NCI-H748 treated with DMSO at 0.1 percent for 48 hours (cell line): Measurements from ENCODE around the gene DNAJA3.
"Not testable (repeated sequence)": the region's sequence is repeated elsewhere in the genome, so short reads cannot be mapped to it uniquely, and the experiment has no call there.

Experiments used
- DNase-seq: peaks from one replicate; lab custom pipeline; 2025; lab: John Stamatoyannopoulos, UW

The DNAJA3 gene

DNA sequence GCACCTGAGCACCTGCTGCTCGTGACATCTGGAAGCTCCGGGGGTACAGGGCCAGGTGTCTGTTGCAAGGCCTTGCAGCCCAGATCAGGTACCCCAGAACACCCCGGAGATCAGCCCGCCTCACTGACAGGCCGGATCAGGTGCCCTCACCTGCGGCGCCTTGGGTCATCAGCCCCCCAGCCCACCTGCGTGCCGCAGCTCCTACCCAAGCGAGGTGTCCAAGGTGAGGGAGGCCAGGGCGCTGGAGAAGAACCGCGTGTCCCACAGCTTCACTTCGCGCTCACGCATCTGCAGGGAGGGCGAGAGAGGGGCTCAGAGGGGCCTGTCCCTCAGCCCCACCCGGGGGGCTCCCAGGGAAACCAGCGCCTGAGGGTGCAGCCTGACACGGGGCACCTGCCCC lies 37.9 kb upstream of the DNAJA3 start:
- DNase-seq: no peak

DNA sequence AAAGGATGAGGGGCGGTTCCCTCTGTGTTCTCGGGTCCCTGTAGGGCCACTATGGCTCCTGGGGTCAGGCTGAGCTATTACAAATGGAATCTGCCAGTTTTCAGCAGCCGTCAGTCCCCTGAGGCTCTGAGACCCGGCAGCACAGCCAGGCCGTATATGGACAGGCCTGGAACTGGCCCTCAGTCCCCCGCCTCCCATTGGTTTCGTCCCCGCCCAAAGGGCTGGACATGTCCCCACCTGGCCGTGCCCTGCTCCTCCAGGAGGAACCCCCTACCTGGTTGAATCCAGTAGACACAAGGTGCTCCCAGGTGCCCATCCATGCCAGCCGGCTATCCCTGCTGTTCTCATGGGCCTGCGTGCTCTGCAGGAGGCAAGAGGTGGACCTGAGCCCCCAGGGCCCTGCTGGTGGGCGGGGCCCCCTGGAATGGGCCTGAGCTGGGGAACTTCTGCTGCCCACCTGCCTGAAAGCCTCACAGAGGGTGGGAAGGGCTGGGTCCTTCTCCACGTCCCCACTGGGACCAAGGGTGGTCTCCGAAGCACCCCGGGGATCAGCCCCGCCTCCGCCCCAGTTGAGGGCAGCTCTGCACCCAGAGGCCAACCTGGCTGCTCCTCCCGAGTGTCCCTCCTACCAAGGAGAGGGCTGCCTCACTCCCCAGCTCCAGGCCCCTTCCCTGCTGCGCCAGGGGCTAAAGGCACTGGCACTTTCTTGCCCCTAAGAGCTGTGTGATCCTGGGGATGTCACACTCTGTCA lies 37.2 kb upstream of the DNAJA3 start:
- no peak for DNase-seq

DNA sequence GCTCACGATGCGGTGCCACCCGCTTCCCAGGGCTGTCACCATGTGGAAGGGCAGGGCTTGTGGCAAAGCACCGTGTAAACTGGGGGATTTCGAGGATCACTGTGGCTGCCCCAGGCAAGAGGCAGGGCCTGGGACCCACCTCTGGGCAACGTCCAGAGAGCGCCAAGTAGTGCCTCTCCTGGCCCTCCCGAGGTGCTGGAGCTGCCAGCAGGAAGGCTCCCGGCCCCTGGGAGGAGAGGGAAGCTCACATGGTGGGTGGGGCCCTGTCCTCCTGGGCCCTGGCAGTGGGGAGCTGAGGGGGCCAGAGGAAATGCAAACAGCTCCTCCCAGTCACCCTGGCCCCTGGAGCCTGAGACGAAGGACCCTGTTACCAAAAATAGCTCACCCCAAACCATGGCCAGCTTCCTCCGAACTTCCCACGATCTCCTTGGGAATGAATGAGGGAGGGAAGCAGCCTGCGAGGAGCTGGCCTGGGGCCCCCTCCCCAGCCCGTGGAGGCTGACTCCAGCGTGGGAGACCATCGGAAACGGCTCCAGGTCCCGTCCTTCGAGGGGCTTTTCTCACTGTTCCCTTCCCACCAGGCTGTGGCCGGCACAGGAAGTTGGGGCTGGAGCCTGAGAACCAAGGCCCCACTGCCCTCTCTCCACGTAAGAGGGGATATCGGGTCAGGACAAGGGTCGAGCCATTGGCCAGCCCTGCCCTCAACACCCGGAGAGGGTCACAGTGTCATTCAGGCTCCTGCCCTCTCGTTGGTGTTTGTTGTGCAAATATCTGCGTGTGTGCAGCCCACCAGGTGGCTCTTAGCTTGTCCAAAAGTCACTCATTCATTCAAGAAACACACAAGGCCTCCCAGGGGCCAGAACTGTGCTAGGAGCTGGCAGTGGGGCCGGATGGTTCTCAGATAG lies 36.4 kb upstream of the DNAJA3 start:
- DNase-seq: no peak

DNA sequence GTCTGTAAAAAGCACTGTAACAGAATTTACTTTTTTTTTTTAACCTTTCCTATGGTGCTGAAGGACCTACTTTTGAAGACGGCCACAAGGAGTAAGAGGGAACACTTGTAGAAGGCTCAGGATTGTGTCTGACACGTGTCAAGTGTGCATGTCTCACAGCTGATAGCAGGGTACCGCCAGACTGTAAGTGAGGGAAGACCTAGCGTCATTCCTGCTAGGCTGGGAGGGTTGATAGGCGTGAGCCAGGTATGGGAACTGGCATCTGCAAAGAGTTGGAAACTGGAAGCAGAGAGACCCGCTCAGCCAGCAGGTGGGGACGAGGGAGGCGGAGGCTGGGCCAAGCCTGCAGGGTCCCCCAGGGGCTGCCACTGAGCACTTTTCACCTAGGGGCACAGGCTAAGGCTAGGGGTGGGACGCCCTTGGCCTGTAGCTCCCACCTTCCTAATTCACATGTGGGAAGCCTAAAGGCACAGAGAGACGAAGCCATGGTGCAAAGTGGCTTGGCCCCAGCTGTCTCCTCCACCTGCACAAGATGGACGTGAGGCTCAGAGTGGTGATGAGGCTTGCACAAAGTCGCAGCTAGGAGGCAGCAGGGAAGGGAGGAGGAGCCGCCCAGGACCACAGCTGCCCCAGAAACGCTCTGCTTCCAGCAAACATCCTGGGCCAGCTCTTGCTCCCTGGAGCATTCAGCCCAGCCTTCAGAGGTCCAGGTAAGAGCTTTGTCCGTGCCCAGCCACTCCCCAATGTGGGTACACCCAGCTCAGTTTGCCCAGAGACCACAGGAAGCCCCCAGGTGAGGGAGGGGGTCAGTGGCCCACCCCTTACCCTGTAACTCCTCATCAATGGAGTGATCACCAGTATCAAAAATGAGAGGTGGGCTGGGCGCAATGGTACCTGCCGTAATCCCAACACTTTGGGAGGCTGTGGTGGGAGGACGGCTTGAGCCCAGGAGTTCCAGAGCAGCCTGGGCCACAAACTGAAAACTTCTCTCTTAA lies 35.1 kb upstream of the DNAJA3 start:
- DNase-seq: no peak

DNA sequence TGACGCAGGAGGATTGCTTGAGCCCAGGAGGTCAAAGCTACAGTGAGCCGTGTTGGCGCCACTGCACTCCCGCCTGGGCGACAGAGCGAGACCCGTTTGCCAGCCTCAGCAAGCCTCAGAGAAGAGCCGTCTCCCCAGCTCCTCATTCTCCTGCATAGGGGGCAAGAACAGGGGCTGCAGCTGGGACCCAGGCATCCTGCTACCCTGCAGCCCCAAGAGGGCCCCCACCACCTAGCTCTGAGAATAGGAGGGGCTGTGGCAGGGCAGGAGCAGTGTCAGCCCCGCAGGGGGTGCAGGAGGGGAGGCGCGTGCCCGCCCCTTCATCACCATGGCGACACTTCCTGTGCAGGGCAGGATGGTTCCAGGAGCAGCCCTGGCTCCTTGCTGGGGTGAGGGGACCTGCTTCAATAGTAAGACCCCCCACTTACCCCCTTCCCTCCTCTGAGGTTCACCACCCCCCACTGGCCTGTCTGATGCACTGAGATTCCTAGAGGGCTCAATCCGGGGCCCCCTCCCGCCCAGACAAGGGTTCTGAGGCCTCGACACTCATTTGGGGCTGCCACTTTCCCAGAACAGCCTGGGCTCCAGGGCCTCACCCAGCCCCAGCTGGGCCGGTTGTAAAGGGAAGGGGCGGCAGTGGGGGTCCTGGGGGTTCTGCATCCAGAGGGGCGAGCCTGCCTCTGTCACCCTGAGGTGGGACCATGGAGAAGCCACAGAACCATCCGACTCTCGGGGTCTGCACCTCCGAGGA lies 33.9 kb upstream of the DNAJA3 start:
- no peak for DNase-seq

DNA sequence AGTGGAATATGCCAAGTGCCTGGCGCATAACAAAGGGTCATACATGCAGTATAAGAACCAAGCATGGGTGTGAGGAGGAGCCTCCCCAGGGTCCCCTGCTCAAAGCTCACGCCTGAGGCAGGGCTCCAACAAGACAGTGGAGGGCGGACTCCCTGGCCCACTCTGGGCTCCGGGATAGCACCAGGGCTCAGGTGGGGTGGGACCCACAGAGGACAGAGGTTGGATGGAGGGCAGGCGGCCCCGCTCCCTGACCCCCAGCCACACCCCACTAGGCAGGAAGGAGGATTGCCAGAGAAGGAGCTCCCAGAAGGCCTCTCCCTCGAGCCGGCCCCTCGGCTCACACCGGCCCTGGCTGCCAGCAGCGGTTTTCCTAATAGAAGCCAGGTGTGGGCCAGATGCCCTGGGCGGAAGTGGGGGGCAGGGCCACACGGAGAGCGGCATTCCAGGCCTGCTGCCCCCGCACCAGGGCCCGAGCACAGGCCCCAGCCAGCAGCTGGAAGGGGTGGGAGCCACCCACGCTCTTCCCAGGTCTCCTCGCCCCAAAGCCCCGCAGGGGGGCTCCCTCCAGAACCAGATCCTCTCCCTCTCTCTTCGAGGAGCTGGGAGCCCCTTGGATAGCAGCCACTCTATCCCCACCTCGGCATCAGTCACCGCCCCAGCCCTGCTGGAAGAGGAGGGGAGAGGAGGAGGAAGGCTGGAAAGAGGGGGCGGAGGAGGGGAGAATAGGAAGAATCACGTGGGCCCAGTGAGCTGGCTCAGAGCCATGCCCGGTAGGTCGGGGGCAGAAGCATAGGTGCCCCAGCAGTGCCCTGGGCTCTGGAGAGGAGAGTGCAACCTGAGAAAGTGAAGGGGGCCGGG lies 33.1 kb upstream of the DNAJA3 start:
- no peak for DNase-seq

DNA sequence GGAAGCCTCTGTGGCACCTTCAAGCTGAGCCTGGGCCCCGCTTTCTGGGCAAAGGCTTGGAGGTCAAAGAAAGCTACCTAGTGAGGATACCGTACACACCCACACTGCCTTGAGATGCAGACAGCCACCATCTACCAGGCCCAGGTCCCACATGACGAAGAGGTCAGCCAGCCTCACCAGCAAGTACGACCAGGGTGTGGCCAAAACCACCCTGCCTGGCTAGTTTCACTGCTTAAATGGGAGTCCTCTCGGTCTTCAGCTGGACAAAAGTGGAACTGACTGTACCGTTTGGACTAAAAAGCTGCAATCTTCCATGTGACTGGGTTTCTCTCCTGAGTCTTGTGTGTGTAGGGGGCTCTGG lies 32.4 kb upstream of the DNAJA3 start:
- no peak for DNase-seq

DNA sequence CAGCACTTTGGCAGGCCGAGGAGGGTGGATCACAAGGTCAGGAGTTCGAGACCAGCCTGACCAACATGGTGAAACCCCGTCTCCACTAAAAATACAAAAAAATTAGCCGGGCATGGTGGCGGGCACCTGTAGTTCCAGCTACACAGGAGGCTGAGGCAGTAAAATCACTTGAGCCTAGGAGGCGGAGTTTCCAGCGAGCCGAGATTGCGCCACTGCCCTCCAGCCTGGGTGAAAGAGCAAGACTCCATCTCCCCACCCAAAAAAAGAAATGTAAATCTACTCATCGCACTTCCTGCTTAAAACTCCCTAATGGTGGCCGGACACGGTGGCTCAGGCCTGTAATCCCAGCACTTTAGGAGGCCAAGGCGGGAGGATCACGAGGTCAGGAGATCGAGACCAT lies 31.8 kb upstream of the DNAJA3 start:
- not testable (repeated sequence) for DNase-seq

DNA sequence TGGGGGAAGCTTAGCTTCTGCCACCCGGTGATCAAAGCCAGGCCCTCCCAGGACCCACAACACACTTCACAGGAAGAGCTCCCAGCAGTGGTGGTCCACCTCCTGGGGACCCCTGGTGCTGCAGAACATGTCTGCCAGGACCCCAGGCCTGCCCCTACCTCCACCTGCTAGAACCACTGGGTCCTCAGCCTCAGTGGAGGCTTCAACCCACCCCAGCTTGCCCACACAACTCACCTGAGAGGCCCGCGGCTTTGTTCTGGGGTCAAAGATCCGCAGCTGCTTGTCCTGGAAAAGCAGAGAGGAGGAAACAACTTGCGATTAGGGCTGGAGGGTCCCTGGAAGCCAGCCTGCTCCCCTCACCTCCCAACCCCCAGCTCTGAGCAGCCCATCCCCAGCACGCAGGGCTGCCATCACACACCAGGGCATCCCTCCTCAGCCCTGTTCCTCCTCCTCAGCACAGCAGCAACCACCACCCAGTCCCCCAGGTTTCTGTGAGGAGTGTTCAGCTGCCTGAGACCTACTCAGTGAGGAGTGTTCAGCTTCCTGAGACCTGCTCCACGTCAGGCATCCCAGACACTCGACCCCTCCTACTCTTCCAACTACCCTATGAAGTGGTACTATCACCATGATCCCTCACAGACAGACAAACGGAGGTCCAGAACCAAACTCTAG lies 30.5 kb upstream of the DNAJA3 start:
- DNase-seq: no peak

DNA sequence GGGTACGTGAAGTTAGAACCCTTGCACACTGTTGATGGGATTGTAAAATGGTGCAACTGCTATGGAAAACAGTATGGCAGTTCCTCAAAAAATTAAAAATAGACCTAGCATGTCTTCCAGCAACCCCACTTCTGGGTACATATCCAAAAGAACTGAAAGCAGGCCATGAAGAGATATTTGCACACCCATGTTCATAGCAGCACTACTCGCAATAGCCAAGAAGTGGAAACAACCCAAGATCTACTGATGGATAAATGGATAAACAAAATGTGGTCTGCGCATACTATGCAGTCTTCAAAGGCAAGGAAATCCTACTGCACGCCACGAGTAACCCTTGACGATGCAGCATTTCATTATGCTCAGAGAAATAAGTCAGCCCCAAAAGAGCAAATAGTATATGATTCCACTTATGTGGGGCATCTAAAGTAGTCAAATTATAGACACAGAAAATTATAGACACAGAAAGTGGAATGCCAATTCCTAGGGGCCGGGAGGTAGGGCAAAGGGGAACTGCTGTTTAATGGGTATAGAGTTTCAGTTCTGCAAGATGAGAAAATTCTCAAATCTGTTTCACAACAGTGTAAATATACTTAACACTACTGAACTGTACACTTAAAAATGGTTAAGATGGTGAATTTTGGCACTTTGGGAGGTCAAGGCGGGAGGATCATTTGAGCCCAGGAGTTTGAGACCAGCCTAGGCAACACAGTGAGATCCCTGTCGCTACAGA lies 26.5 kb upstream of the DNAJA3 start:
- no peak for DNase-seq

DNA sequence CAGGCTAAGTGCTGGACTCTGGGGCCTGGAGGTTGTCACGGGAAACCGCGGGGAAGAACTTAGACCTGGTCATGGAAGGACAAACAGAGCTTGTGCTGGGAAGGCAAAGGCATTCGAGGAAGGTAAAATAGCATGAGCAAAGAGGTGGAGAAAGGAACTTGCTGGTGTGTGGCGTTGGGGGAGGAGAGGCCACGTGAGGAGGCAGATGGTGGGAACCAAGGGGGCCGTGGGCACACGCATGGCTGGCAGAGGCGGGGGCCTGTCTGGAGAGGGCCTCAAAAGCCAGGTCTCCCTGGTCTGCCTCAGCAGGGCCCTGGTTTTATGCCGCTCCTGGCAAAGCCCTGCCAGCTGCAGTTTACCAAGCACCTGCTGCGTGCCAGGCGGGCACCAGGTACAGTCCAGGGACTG lies 24.6 kb upstream of the DNAJA3 start:
- no peak for DNase-seq

DNA sequence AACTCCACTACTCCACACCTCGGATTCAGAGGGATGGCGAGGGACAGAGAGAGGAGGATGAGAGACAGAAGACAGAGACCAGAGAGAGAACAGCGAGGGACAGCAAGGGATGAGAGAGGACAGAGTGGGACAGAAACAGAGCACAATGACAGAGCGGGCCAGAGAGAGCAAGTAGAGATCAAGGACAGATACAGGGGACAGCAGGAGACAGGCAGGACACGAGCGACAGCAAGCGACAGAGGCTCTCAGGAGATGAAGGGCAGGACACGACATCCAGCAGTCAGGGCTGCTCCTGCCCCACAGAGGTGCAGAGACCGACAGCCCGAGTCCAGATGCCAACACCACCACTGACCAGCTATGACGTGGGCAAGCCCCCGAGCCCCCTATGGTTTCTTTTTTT lies 24.2 kb upstream of the DNAJA3 start:
- no peak for DNase-seq

DNA sequence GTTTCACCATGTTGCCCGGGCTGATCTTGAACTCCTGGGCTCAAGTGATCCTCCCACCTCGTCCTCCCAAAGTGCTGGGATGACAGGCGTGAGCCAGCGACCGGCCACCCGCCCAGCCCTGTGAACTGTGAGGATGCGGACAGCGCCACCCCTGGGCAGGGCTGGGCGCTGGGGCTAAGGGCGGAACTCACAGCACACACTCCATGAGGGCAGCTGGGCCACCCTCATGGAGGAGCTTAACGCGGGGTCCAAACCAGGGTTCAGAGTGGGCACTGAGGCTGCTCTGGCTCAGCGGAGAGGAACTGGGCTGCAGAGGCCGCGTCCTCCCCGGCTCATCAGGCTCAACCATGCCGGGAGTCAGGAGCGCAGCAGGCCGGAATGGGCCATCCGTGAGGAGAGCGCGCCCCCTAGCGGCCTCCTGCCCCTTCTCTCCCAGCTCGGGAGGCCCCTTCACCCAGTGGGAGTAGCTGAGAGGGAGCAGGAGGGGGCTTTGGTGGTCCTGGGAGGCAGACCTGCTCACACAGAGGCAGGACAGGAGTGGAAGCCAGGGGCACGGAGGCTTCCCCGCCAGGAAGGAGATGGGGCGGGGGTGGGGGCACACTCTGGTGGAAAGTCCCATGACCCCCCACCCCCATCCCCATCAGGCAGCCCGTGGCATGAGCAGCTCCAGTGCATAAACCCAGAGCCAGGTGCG lies 23.1 kb upstream of the DNAJA3 start:
- DNase-seq: peak; percentile 24

DNA sequence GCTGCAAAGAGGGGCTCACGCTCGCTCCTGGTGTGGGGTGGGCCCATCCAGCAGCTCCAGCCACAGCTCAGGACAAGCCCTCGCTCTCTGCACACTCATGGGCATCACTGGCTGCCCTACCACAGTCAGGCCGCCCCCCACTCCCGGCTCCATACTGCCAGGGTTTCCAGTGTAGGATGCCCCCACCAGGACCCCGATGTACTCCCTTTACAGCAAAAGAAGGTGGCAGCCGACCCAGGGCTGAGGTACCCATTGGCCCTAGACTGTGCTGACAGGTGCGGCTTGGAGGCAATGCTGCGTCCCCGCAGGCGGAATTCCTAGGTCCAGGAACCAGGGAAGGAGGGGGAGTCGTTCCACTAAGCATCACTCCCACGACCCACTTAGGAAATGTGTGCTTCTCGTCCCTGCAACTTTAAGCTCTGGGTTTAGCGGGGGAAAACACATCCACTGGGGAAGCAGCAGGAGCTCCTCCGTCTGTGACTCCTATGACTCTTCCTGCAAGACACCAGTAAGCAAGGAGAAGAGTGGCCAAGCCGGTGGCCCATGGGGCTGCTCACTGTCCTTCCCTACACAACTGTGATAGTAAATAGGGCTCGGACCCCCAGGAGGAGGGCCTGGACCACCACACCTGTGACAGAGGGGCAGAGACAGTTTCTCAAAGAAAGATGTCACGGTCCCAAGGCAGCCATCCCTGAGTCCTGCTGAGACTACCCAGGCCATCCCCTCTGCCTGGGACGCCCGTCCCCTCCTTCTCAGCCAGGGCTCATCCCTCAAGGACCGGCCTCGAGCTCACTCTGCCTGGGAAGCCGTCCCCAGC lies 22.3 kb upstream of the DNAJA3 start:
- no peak for DNase-seq

DNA sequence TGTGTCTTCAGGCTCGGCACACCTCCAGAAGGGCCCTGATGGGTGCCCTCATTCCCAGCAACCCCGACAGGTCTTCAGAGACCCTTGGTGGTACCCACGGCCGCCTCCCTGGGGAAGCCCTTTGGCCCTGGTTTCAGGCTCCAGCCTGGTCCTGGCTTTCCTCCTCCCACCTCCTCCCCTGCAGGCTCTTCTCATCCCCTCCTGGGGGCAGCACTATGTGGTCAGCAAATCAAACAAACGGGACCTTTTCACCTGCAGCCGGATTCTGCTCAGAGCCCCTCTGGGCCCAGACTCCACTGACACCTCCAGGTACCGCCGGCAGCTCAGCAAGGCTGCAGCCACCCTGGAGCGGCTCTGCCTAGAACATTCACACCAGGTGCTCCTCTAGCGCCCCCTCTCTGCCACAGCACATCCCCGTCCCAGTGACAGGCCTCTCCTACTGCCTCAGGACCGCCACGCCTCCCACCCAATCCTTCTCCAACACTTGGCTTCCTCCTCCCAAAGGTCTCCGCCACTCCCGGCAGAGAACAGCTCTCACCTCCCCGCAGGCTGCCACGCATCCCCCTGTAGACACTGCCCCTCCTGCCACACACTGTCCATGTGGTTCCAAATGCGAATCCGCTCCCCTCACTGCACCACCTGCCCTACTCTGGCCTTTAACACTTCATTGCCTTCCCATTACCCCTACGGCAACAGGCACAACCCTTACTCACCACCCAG lies 21.3 kb upstream of the DNAJA3 start:
- DNase-seq: no peak

DNA sequence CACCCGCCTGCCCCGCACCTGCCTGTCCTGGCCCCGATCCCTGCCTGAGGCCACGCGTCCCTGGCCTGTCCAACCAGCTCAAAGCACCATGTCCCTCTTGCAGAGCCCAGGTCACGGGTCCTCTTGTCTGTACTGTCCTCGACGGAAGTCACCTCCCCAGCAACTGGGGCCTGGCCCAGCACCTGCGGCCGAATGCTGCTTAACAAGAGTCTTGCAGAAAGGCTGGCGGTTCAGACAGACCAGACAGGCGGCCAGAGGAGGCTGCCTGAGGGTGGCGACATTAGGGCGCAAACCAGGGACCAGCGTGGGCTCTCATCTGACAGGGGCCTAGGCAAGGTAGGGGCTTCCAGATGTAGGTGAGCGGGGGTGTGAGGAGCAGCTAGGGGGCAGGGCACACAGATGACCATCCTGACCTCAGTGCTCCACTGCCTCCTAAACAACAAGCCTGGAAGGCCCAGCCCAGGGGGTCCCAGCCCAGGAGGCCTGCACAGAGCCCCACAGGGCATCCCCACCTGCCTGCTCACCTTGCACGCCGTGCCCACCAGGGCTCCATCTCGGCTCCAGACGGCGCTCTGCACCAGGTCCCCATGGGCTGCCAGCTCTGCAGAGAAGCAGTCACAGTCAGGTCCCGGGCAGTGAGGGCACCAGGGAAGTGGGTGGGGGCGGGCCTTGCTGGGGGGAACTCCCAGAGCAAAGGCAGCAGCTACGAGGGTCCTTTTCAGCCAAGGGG lies 20.5 kb upstream of the DNAJA3 start:
- no peak for DNase-seq
